Naive thymus-derived CD8-positive, alpha-beta T cell (primary cell): ENCODE data around the gene SMG7. TPM values are rescaled to one million over a fixed set of nuclear protein-coding genes. Genes with fewer than 3 reads are reported as not detected.

ENCODE experiments used
- ATAC-seq, 2 donors: fragments of 150-1000 bp; cut with Tn5 transposase in 1 of 2; sonication (Bioruptor Pico), chemical (Tn5 transposase) in 1 of 2; 1 replicate in 1 of 2; 2 replicates in 1 of 2; pipeline ENCODE4 v1.10.0; 2021; ENCODE audit warnings: mild to moderate bottlenecking in 2 of 2, moderate library complexity in 2 of 2
- POLR2A ChIA-PET: fragments of 350-600 bp; sonication (Branson Sonifier 250); formaldehyde crosslinking; loops from one replicate; lab custom pipeline; 2021; ENCODE audit warnings: antibody characterized with exemption; lab: Charles Lee
- DNase-seq, 10 donors: peaks; one replicate each; pipeline versions ENCODE4 v3.0.0 to v3.0.0-alpha.2; 2020 to 2022
- H3K27ac Mint-ChIP-seq, 10 donors: one replicate each; pipeline ENCODE4 v1.8.0; 2020 to 2022; ENCODE audit warnings: mild to moderate bottlenecking in 10 of 10, mixed read lengths in 10 of 10, moderate library complexity in 4 of 10, inconsistent platforms in 1 of 10
- H3K27me3 Mint-ChIP-seq, 5 donors: one replicate each; pipeline ENCODE4 v1.8.0; 2021 to 2022; ENCODE audit warnings: mixed read lengths in 5 of 5
- H3K36me3 Mint-ChIP-seq, 3 donors: one replicate each; pipeline ENCODE4 v1.8.0; 2020 to 2022; ENCODE audit warnings: mixed read lengths in 3 of 3, mild to moderate bottlenecking in 2 of 3, inconsistent platforms in 1 of 3
- H3K4me1 Mint-ChIP-seq, 4 donors: one replicate each; pipeline ENCODE4 v1.8.0; 2021 to 2022; ENCODE audit warnings: mixed read lengths in 4 of 4
- H3K4me3 Mint-ChIP-seq, 10 donors: one replicate each; pipeline ENCODE4 v1.8.0; 2020 to 2022; ENCODE audit warnings: mild to moderate bottlenecking in 10 of 10, mixed read lengths in 10 of 10, moderate library complexity in 6 of 10, inconsistent platforms in 1 of 10
- H3K9me3 Mint-ChIP-seq, 9 donors: one replicate each; pipeline ENCODE4 v1.8.0; 2020 to 2022; ENCODE audit warnings: mixed read lengths in 9 of 9, mild to moderate bottlenecking in 3 of 9, inconsistent platforms in 1 of 9, moderate library complexity in 1 of 9
- polyA plus RNA-seq, 3 donors: library from polyadenylated mRNA; unstranded; fragments of 300-500 nt; fragmentation: Illumina TruSeq; gene quantifications; one replicate each; pipeline ENCODE4 v1.2.3, GENCODE V29; 2021
- total RNA-seq, 8 experiments: library from RNA in 2 of 8; stranded (reverse) in 2 of 8; gene quantifications; one replicate each; pipeline ENCODE4 v1.2.3 and lab custom pipeline; 2021 to 2026

SMG7 gene
- total and polyA plus RNA-seq, 5 experiments from 2014 or later, result 14.8 to 60.0 (median 29.2) TPM

DNA sequence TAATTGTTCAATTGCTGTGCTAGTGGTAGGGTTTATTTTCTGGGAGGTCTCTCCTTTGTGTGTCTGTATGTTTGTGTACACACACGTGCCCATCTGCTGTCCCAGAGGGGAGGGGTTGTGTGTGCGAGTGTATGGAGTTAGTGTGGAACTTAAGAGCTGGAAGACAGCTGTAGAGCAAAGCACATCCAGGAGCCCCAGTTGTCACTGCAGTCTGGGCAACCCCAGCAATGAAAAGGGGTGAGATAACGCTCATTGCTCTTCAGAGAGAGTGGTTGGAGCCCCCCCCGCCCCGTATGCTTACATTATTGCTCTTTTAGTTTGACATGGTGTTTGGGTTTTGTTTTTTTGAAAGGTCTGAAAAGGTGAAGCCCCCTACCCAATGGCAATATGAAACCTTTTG, 81.0 kb downstream of the SMG7 start:
- ATAC-seq (no peak), DNase-seq (no peak)
- Mint-ChIP-seq H3K27me3 (no peaks in the 10 kb centered on the region), H3K4me3 (no peak overlapping the region), H3K36me3 (peaks cover 0 to 80% (median 16%) of the 10 kb centered on the region in 3 donors), H3K9me3 (no peaks in the 10 kb centered on the region), H3K27ac (peak overlapping the region in 5 of 10 donors; percentile 33 to 78 (median 68)), H3K4me1 (peaks cover 0 to 7% (median 2%) of the 10 kb centered on the region in 4 donors)
- POLR2A ChIA-PET, result no interaction called here

GRCh38 chr1:183553764-183554163, 81.5 kb downstream of the SMG7 start:
- DNase-seq (no peak), ATAC-seq (no peak)
- peak overlapping the region in 7 of 10 donors; percentile 4 to 86 (median 43) for H3K27ac Mint-ChIP-seq
- H3K27me3 Mint-ChIP-seq, result no peaks in the 10 kb centered on the region
- POLR2A ChIA-PET, result no interaction called here
- H3K4me1 Mint-ChIP-seq, result peaks cover 0 to 7% (median 1%) of the 10 kb centered on the region in 4 donors
- H3K36me3 Mint-ChIP-seq, result peaks cover 0 to 76% (median 16%) of the 10 kb centered on the region in 3 donors
- no peaks in the 10 kb centered on the region for H3K9me3 Mint-ChIP-seq
- no peak overlapping the region for H3K4me3 Mint-ChIP-seq

- H3K4me3 Mint-ChIP-seq, result no peak overlapping the region
- H3K27me3 Mint-ChIP-seq, result no peaks in the 10 kb centered on the region
- peak overlapping the region in 6 of 10 donors; percentile 17 to 78 (median 34) for H3K27ac Mint-ChIP-seq
- DNase-seq, result no peak
- no peaks in the 10 kb centered on the region for H3K9me3 Mint-ChIP-seq
- peaks cover 0 to 7% (median 1%) of the 10 kb centered on the region in 4 donors for H3K4me1 Mint-ChIP-seq
- POLR2A ChIA-PET, result no interaction called here
- peaks cover 0 to 72% (median 12%) of the 10 kb centered on the region in 3 donors for H3K36me3 Mint-ChIP-seq
- no peak for ATAC-seq
Measured at GRCh38 chr1:183554577-183554976, 82.3 kb downstream of the SMG7 start.

- H3K4me3 Mint-ChIP-seq, result no peak overlapping the region
- POLR2A ChIA-PET, result no interaction called here
- H3K36me3 Mint-ChIP-seq, result peaks cover 0 to 33% (median 0%) of the 10 kb centered on the region in 3 donors
- ATAC-seq (no peak), DNase-seq (no peak)
- no peaks in the 10 kb centered on the region for H3K9me3 Mint-ChIP-seq
- peak overlapping the region in 3 of 10 donors; percentile 2 to 71 (median 7) for H3K27ac Mint-ChIP-seq
- peaks cover 0 to 7% (median 0%) of the 10 kb centered on the region in 4 donors for H3K4me1 Mint-ChIP-seq
- H3K27me3 Mint-ChIP-seq, result no peaks in the 10 kb centered on the region
Measured at GRCh38 chr1:183559061-183559460, 86.8 kb downstream of the SMG7 start.

- Mint-ChIP-seq H3K4me1 (peaks cover 5 to 9% (median 6%) of the 10 kb centered on the region in 4 donors), H3K27me3 (no peaks in the 10 kb centered on the region), H3K27ac (peak overlapping the region in 1 of 10 donors; percentile 24), H3K4me3 (no peak overlapping the region), H3K9me3 (no peaks in the 10 kb centered on the region), H3K36me3 (peaks cover 0 to 13% (median 0%) of the 10 kb centered on the region in 3 donors)
- no peak for ATAC-seq
- DNase-seq, result no peak
- POLR2A ChIA-PET, result interaction anchor here (0.6 kb wide), 1 partner anchor 10 kb away, joined by 3 read pairs; no protein-coding TSS in a partner anchor
Measured at GRCh38 chr1:183562701-183563100, 90.4 kb downstream of the SMG7 start.

DNA sequence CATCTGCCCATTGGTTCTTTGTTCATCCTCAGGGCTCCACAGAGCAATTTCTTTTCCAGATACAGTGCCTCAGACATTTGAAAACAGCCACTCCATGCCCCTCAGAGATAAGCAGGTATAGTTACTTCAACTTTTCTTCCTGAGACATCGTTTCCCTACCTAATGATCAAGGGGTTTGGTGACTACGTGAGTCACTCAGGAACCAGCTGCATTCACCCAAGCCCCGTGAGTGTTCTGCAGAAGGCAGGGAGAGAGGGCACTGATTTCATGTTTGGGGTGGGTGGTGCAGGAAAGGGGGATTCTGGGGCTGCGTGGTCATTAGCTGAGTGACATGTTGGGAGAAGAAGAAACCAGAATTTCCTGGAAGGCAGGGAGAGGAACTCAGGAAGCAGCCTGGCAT, 93.0 kb downstream of the SMG7 start:
- Mint-ChIP-seq H3K4me1 (peaks cover 10 to 20% (median 12%) of the 10 kb centered on the region in 4 donors), H3K27me3 (peaks cover 0 to 4% (median 0%) of the 10 kb centered on the region in 5 donors), H3K36me3 (peaks cover 0 to 4% (median 0%) of the 10 kb centered on the region in 3 donors), H3K9me3 (no peaks in the 10 kb centered on the region), H3K4me3 (no peak overlapping the region), H3K27ac (no peak overlapping the region)
- POLR2A ChIA-PET, result no interaction called here
- no peak for DNase-seq
- no peak for ATAC-seq

DNA sequence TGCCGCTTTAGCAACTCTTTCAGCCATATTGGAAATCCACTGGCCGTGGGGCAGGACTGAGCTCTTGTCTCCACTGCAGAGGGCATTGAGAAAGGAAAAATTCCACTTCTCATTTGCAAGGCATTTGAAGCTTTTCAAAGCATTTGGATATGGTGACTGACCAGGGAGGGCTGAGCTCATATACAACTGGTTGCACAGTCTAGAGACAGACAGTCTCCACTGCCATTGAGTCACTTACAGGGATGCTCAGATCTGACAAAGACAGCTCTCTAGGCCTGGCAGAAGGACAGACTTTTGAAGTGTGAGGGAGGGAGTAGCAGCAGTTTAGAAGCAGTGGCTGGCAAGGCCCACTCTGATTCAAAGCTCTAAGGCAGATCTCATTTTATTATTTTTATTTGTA, 93.7 kb downstream of the SMG7 start:
- Mint-ChIP-seq H3K4me1 (peaks cover 10 to 20% (median 12%) of the 10 kb centered on the region in 4 donors), H3K27me3 (peaks cover 0 to 4% (median 0%) of the 10 kb centered on the region in 5 donors), H3K4me3 (no peak overlapping the region), H3K9me3 (no peaks in the 10 kb centered on the region), H3K36me3 (peaks cover 0 to 3% (median 0%) of the 10 kb centered on the region in 3 donors), H3K27ac (no peak overlapping the region)
- DNase-seq (no peak), ATAC-seq (no peak)
- POLR2A ChIA-PET, result no interaction called here

DNA sequence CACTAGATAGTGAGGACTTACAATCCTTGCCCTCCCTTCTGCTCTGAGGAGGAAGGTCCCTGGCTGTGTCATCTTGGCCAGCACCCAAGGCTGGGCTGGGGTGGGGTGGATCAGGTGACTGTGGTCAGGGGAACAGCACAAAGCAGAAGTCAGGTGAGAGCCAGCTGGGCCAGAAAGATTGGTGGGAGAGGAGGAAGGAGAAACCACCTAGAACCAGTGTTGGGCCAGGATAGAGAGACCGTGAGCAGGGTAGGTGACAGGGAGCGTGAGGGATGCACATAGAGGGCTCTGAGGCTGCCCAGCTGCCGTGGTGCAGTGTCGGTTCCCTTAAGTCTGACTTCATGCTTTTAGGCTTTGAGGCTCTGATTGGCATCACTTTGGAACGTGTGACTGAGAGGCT, 95.3 kb downstream of the SMG7 start:
- H3K4me1 Mint-ChIP-seq, result peaks cover 10 to 20% (median 12%) of the 10 kb centered on the region in 4 donors
- peaks cover 0 to 8% (median 0%) of the 10 kb centered on the region in 5 donors for H3K27me3 Mint-ChIP-seq
- H3K4me3 Mint-ChIP-seq, result peak overlapping the region in 3 of 10 donors; percentile 27 to 41 (median 39)
- H3K9me3 Mint-ChIP-seq, result no peaks in the 10 kb centered on the region
- no peak for DNase-seq
- peak overlapping the region in 6 of 10 donors; percentile 10 to 87 (median 58) for H3K27ac Mint-ChIP-seq
- peak; percentile 39 to 59 for ATAC-seq
- H3K36me3 Mint-ChIP-seq, result peaks cover 0 to 4% (median 0%) of the 10 kb centered on the region in 3 donors
- POLR2A ChIA-PET, result no interaction called here

- Mint-ChIP-seq H3K4me1 (peaks cover 10 to 20% (median 12%) of the 10 kb centered on the region in 4 donors), H3K4me3 (no peak overlapping the region), H3K27ac (peak overlapping the region in 2 of 10 donors; percentile 30 to 71), H3K36me3 (peaks cover 0 to 4% (median 0%) of the 10 kb centered on the region in 3 donors), H3K9me3 (no peaks in the 10 kb centered on the region), H3K27me3 (peaks cover 0 to 10% (median 0%) of the 10 kb centered on the region in 5 donors)
- ATAC-seq (no peak), DNase-seq (no peak)
- POLR2A ChIA-PET, result no interaction called here
Measured at GRCh38 chr1:183568176-183569021, 96.1 kb downstream of the SMG7 start.

DNA sequence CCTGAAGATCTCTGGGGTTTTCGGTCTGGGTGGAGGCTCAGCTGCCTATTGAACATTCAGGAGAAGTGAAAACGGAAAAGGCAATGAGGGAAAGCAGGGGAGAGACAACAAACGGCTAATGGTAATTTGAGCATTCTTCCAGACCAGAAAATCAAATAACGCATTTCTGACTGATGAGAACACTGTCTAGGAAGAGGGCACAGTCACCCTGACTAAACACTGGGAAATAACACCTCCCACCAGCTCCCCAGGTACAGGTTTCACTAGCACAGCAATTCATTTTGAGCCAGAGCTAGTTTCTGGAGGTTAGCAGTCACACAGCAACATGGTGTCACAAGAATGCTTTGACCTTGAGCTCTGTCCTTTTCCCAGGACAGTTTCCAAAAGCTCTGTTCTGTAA, 96.8 kb downstream of the SMG7 start:
- H3K4me3 Mint-ChIP-seq, result no peak overlapping the region
- H3K9me3 Mint-ChIP-seq, result no peaks in the 10 kb centered on the region
- peaks cover 10 to 20% (median 12%) of the 10 kb centered on the region in 4 donors for H3K4me1 Mint-ChIP-seq
- peaks cover 0 to 10% (median 0%) of the 10 kb centered on the region in 5 donors for H3K27me3 Mint-ChIP-seq
- ATAC-seq (no peak), DNase-seq (no peak)
- POLR2A ChIA-PET, result no interaction called here
- H3K36me3 Mint-ChIP-seq, result peaks cover 0 to 4% (median 0%) of the 10 kb centered on the region in 3 donors
- H3K27ac Mint-ChIP-seq, result peak overlapping the region in 1 of 10 donors; percentile 71

DNA sequence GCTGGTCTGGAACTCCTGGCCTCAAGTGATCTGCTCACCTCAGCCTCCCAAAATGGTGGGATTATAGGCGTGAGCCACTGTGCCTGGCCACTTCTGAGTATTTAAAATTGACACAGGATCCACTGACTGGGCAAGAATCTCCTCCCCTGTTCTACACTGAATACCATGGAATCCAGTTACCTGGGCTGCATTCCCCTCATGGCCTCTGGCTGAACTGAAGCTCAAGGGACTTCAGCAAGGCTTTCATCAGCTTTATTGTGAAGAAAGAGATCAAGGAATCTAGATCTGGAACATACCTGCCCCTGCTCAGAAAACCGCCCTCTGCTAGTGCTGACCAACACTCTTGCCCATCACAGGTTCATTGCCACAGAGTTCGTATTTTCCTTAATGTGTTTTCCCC, 97.5 kb downstream of the SMG7 start:
- Mint-ChIP-seq H3K4me3 (no peak overlapping the region), H3K27ac (no peak overlapping the region), H3K27me3 (peaks cover 0 to 16% (median 0%) of the 10 kb centered on the region in 5 donors), H3K9me3 (no peaks in the 10 kb centered on the region), H3K36me3 (peaks cover 0 to 7% (median 0%) of the 10 kb centered on the region in 3 donors), H3K4me1 (peaks cover 10 to 20% (median 12%) of the 10 kb centered on the region in 4 donors)
- POLR2A ChIA-PET, result no interaction called here
- no peak for DNase-seq
- ATAC-seq, result no peak

DNA sequence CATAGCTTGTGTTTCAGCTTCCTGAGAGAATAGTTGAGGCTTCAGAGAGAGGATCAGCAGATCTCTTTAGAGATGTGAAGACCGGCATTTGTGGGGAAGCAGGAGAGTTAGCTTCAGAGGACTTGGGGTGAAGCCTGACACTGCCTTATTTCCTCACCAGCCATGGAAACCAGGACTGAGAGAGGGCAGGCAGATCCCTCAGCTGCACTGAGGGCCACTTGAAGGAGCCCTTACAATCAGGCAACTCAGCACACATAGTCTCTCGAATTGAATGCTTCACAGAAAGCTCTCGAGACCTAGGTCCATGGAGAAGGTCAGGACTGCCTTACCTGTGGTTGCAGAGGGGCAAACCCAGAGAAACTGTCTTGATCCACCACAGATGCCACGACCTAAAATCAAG, 98.2 kb downstream of the SMG7 start:
- H3K27me3 Mint-ChIP-seq, result peaks cover 0 to 17% (median 0%) of the 10 kb centered on the region in 5 donors

More for the DNA sequence above, 98.2 kb downstream of the SMG7 start:
- no peak for DNase-seq
- no peaks in the 10 kb centered on the region for H3K9me3 Mint-ChIP-seq
- H3K4me1 Mint-ChIP-seq, result peaks cover 10 to 20% (median 11%) of the 10 kb centered on the region in 4 donors
- peaks cover 0 to 4% (median 0%) of the 10 kb centered on the region in 3 donors for H3K36me3 Mint-ChIP-seq
- H3K4me3 Mint-ChIP-seq, result no peak overlapping the region
- H3K27ac Mint-ChIP-seq, result no peak overlapping the region
- no peak for ATAC-seq
- POLR2A ChIA-PET, result no interaction called here
